K562 (cell line): ENCODE measurements around the gene TRIOBP.

Experiments used
- JUN ChIP-seq, 2 experiments: sonication (generic) in 1 of 2; formaldehyde crosslinking in 1 of 2; IDR thresholded peaks; 2 replicates each; pipeline versions ENCODE4 v1.6.1 to v1.8.0; 2012 to 2022; ENCODE audit warnings: borderline replicate concordance in 2 of 2, mild to moderate bottlenecking in 2 of 2, improper control_type of control experiment in 1 of 2, low read depth in 1 of 2, low read length in 1 of 2, missing genetic modification reagents in 1 of 2
- NR2F6 ChIP-seq: fragments of 450-650 bp; formaldehyde crosslinking; IDR thresholded peaks from 2 replicates; pipeline ENCODE4 v1.4.0; 2020; ENCODE audit warnings: mild to moderate bottlenecking
- NRF1 ChIP-seq, 2 experiments: fragments of 450-650 bp; IDR thresholded peaks in 1 of 2; conservative IDR thresholded peaks in 1 of 2; 2 replicates each; pipeline ENCODE4 v1.6.1; 2014; ENCODE audit warnings: mild to moderate bottlenecking in 2 of 2
- POLR2AphosphoS5 ChIP-seq: IDR thresholded peaks from 2 replicates; pipeline ENCODE4 v1.6.1; 2011; ENCODE audit warnings: mild to moderate bottlenecking, low read depth, low read length, moderate library complexity; ENCODE audit not compliant: control insufficient read depth, insufficient read depth
- ZFP30 ChIP-seq: fragments of 250-450 bp; sonication (Bioruptor Pico); IDR thresholded peaks from 2 replicates; pipeline ENCODE4 v1.8.0; 2022; ENCODE audit warnings: moderate library complexity, mild to moderate bottlenecking, inconsistent platforms, borderline replicate concordance
- ZNF143 ChIP-seq: sonication (generic); formaldehyde crosslinking; IDR thresholded peaks from 2 replicates; pipeline ENCODE4 v1.9.0; 2022; ENCODE audit warnings: mild to moderate bottlenecking, missing genetic modification reagents
- ZNF274 ChIP-seq: IDR thresholded peaks from 2 replicates; pipeline ENCODE4 v1.6.1; 2011; ENCODE audit warnings: low read depth, mild to moderate bottlenecking, low read length, moderate library complexity, borderline replicate concordance
- TF ChIP-seq, protein P1 (sequence below): sonication (generic); formaldehyde crosslinking; IDR thresholded peaks from 2 replicates; pipeline ENCODE4 v1.8.1; 2023; ENCODE audit warnings: mild to moderate bottlenecking, missing genetic modification reagents
- TF ChIP-seq, protein P2 (sequence below): fragments of 250-450 bp; sonication (Bioruptor Pico); IDR thresholded peaks from 2 replicates; pipeline ENCODE4 v1.4.0; 2020
- TF ChIP-seq, protein P3 (sequence below), 3 experiments: IDR thresholded peaks in 2 of 3; conservative IDR thresholded peaks in 1 of 3; 2 replicates each; pipeline ENCODE4 v1.5.1; 2011 to 2012; ENCODE audit warnings: low read length in 3 of 3, mild to moderate bottlenecking in 3 of 3, control low read depth in 2 of 3, improper control_type of control experiment in 1 of 3, inconsistent platforms in 1 of 3, low read depth in 1 of 3, mixed read lengths in 1 of 3, moderate library complexity in 1 of 3; ENCODE audit not compliant: insufficient read depth in 2 of 3

DNA sequence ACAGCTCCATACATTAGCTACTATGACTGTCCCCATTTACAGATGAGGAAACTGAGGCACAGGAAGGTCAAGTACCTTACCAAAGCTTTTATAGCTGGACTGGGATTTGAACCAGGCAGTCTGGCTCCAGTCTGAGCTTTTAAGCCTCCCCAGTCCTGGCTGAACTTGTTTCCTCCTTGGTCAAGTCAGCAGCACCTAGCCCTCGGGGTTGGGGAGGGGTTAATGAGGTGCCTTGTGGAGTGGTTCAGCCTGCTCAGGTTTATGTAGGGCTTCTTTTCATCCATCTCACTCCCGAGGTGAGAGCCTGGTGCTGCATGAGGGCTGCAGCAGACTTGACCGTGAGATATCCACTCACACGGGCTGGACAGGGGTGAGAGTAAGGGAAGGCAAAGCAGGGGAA, 74.2 kb downstream of the TRIOBP start:
- TF ChIP-seq ZNF143 (CRISPR knock-in tag) = no peak
- no peak for TF ChIP-seq NRF1 (conservative IDR thresholded peaks at IDR 0.05 in 1 of 2, IDR thresholded peaks at IDR 0.05 in 1 of 2)
- TF ChIP-seq, protein P1, sequence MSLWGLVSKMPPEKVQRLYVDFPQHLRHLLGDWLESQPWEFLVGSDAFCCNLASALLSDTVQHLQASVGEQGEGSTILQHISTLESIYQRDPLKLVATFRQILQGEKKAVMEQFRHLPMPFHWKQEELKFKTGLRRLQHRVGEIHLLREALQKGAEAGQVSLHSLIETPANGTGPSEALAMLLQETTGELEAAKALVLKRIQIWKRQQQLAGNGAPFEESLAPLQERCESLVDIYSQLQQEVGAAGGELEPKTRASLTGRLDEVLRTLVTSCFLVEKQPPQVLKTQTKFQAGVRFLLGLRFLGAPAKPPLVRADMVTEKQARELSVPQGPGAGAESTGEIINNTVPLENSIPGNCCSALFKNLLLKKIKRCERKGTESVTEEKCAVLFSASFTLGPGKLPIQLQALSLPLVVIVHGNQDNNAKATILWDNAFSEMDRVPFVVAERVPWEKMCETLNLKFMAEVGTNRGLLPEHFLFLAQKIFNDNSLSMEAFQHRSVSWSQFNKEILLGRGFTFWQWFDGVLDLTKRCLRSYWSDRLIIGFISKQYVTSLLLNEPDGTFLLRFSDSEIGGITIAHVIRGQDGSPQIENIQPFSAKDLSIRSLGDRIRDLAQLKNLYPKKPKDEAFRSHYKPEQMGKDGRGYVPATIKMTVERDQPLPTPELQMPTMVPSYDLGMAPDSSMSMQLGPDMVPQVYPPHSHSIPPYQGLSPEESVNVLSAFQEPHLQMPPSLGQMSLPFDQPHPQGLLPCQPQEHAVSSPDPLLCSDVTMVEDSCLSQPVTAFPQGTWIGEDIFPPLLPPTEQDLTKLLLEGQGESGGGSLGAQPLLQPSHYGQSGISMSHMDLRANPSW (CRISPR knock-in tag) = no peak
- TF ChIP-seq ZNF274 = no peak
- TF ChIP-seq, protein P2, sequence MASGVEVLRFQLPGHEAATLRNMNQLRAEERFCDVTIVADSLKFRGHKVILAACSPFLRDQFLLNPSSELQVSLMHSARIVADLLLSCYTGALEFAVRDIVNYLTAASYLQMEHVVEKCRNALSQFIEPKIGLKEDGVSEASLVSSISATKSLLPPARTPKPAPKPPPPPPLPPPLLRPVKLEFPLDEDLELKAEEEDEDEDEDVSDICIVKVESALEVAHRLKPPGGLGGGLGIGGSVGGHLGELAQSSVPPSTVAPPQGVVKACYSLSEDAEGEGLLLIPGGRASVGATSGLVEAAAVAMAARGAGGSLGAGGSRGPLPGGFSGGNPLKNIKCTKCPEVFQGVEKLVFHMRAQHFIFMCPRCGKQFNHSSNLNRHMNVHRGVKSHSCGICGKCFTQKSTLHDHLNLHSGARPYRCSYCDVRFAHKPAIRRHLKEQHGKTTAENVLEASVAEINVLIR (CRISPR knock-in tag) = no peak
- no peak for TF ChIP-seq POLR2AphosphoS5
- no peak for TF ChIP-seq NR2F6 (CRISPR knock-in tag)
- TF ChIP-seq, protein P3, sequence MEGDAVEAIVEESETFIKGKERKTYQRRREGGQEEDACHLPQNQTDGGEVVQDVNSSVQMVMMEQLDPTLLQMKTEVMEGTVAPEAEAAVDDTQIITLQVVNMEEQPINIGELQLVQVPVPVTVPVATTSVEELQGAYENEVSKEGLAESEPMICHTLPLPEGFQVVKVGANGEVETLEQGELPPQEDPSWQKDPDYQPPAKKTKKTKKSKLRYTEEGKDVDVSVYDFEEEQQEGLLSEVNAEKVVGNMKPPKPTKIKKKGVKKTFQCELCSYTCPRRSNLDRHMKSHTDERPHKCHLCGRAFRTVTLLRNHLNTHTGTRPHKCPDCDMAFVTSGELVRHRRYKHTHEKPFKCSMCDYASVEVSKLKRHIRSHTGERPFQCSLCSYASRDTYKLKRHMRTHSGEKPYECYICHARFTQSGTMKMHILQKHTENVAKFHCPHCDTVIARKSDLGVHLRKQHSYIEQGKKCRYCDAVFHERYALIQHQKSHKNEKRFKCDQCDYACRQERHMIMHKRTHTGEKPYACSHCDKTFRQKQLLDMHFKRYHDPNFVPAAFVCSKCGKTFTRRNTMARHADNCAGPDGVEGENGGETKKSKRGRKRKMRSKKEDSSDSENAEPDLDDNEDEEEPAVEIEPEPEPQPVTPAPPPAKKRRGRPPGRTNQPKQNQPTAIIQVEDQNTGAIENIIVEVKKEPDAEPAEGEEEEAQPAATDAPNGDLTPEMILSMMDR (IDR thresholded peaks at IDR 0.05 in 2 of 3, conservative IDR thresholded peaks at IDR 0.05 in 1 of 3; ENCODE audit: insufficient read depth in 2 of 3, low read depth in 1 of 3, low read length in 3 of 3) = no peak
- TF ChIP-seq ZFP30 (CRISPR knock-in tag) = no peak
- TF ChIP-seq JUN (IDR thresholded peaks at IDR 0.05; ENCODE audit: borderline replicate concordance, low read depth, low read length) = no peak
- no peak for TF ChIP-seq JUN (CRISPR knock-in tag; IDR thresholded peaks at IDR 0.05; ENCODE audit: borderline replicate concordance)
